A673 (cell line): ENCODE measurements around the gene WDR7.

ENCODE experiments used
- CTCF ChIP-seq: fragments of 300-800, 200-600 bp; sonication (generic); conservative IDR thresholded peaks from 2 replicates; pipeline ENCODE4 v1.5.1; 2017; ENCODE audit warnings: low read depth, mild to moderate bottlenecking, antibody characterized with exemption, low read length, moderate library complexity, mixed read lengths
- EZH2 ChIP-seq: fragments of 200-600 bp; sonication (generic); IDR thresholded peaks from 2 replicates; pipeline ENCODE4 v1.6.1; 2017; ENCODE audit warnings: borderline replicate concordance, low read depth, mild to moderate bottlenecking, mixed read lengths, antibody characterized with exemption, low read length; ENCODE audit not compliant: poor library complexity, severe bottlenecking

GRCh38 chr18:56804395-56804794 is 153.2 kb downstream of the WDR7 start:
- no peak for TF ChIP-seq EZH2
- TF ChIP-seq CTCF, result no peak
